ENCODE data around the gene TRIB2. TPM values are rescaled to one million over a fixed set of nuclear protein-coding genes. Genes with fewer than 3 reads are reported as not detected.

TRIB2 gene
- total RNA-seq, 5 donors from 2014 or later (not counting 1 experiment from before 2014, with no cell fraction given) = 111 to 131 (median 121) TPM

DNA sequence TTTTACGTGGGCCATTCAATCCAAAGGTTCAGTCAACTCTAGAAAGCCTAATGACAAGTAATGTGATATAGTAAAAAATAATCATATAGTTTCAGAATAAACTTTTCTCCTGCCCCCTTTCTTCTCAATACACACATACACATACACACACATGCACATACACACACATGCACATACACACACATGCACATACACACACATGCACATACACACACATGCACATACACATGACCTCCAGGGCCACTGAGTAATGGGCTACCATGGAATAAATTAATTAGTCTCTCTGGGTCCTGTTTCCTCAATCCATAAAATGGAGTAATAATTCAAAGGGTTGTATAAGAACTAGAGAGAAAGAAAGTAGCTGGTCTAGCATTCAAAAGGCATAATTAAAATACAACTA, 5.4 kb upstream of the TRIB2 start:
- Mint-ChIP-seq H3K36me3 (no peaks in the 10 kb centered on the region), H3K4me1 (peaks cover 69 to 77% (median 73%) of the 10 kb centered on the region in 3 donors), H3K9me3 (peaks cover 0 to 5% (median 0%) of the 10 kb centered on the region in 3 donors), H3K27me3 (no peaks in the 10 kb centered on the region), H3K27ac (peak overlapping the region; percentile 86 to 98), H3K4me3 (peak overlapping the region in 1 of 3 donors; percentile 27)
- ATAC-seq (replicated peaks in 1 of 4) (no peak), DNase-seq (no peak)
- H3K9me3 ChIP-seq = no peaks in the 10 kb centered on the region
- ChIA-PET CTCF (interaction anchor here in 1 of 2 donors (0.5 kb wide), 1 partner anchor 1581 kb away, joined by 4 read pairs; no protein-coding TSS in a partner anchor), POLR2A (no interaction called here)
- no CpG with 5 or more reads among the region's 1 CpG for WGBS (ENCODE audit: insufficient coverage)
- no peak overlapping the region for H3K4me3 ChIP-seq (ENCODE audit: control insufficient read depth in 1 of 2, extremely low read depth in 1 of 2, low read length in 1 of 2)
- peaks cover 40 to 48% of the 10 kb centered on the region in 2 experiments for H3K4me1 ChIP-seq (ENCODE audit: control insufficient read depth in 1 of 2, extremely low read depth in 1 of 2, insufficient read depth in 2 of 2, low read length in 2 of 2)
- H3K36me3 ChIP-seq (ENCODE audit: control insufficient read depth in 2 of 2, extremely low read depth in 1 of 2, insufficient read depth in 1 of 2, low read length in 1 of 2) = no peaks in the 10 kb centered on the region
- H3K27ac ChIP-seq (ENCODE audit: low read length) = no peak overlapping the region
- H3K27me3 ChIP-seq (replicated peaks in 1 of 2; ENCODE audit: control insufficient read depth in 2 of 2, extremely low read depth in 1 of 2, insufficient read depth in 2 of 2, low read length in 1 of 2) = no peaks in the 10 kb centered on the region

DNA sequence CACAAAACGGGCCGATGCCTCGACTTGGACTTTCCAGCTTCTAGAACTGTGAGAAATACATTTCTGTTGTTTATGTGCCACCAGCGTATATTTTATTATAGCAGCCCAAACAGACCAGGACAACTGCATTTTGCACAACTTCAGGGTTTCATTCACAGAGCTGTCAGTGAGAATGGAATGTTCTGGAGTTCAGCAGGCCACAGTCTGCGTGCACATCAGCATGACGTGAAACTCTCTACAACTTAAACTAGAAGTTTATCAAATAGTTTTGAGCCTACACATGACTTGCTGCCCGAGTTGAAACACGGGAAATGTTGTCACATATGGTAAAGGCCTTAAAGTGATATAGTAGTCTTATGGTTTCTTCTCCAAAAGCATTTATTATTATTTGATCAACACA, 3.9 kb upstream of the TRIB2 start:
- Histone ChIP-seq H3K27ac (ENCODE audit: low read length) (no peak overlapping the region), H3K4me1 (ENCODE audit: control insufficient read depth in 1 of 2, extremely low read depth in 1 of 2, insufficient read depth in 2 of 2, low read length in 2 of 2) (peaks cover 40 to 46% of the 10 kb centered on the region in 2 experiments), H3K27me3 (replicated peaks in 1 of 2; ENCODE audit: control insufficient read depth in 2 of 2, extremely low read depth in 1 of 2, insufficient read depth in 2 of 2, low read length in 1 of 2) (no peaks in the 10 kb centered on the region), H3K9me3 (no peaks in the 10 kb centered on the region), H3K4me3 (ENCODE audit: control insufficient read depth in 1 of 2, extremely low read depth in 1 of 2, low read length in 1 of 2) (no peak overlapping the region), H3K36me3 (ENCODE audit: control insufficient read depth in 2 of 2, extremely low read depth in 1 of 2, insufficient read depth in 1 of 2, low read length in 1 of 2) (no peaks in the 10 kb centered on the region)
- WGBS (ENCODE audit: insufficient coverage) = 95% methylated on average over 3 of the region's 8 CpGs
- Mint-ChIP-seq H3K27ac (peak overlapping the region; percentile 23 to 60), H3K9me3 (peaks cover 0 to 5% (median 0%) of the 10 kb centered on the region in 3 donors), H3K36me3 (no peaks in the 10 kb centered on the region), H3K4me3 (no peak overlapping the region), H3K4me1 (peaks cover 66 to 72% (median 70%) of the 10 kb centered on the region in 3 donors), H3K27me3 (no peaks in the 10 kb centered on the region)
- ChIA-PET CTCF (no interaction called here), POLR2A (no interaction called here)
- no peak for ATAC-seq (replicated peaks in 1 of 4)
- no peak for DNase-seq

DNA sequence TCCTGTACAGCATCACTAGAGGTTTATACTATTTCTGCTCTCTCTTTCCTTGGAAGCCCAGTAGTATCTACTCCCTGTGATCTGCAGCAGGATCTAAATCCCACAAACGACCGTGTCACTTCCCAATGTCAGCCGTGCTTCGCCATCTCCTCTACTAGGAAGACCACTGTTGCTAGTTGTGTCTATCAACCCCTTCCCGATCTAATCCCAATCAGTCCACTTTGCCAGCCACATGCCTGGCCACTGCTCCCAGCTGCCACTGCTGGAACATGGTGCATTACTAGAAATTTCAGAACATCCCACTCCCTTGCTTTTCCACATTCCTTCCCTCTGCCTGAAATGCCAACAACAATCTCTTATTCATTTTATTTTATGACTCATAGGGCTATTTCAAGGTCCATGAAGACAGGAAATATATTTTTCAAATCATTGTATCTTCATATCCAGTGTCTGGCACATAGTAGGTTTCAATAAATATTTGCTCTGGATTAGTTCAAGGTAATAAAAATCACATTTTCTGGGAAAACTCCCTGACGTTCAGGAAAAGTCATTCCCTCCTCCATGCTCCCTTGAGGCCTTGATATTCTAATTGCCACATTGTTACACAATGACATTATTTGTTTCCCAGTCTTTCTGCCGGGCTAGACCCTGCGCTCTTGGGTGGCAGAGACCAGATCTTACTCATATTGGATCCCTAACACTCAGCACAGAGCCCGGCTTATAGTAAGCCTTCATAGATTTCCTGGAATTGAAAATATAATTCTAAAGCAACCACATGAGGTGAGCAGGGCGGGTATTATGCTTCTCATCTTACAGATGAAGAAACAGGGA, 2.1 kb upstream of the TRIB2 start:
- WGBS (ENCODE audit: insufficient coverage) = 93% methylated on average over 7 of the region's 10 CpGs
- Histone ChIP-seq H3K27me3 (replicated peaks in 1 of 2; ENCODE audit: control insufficient read depth in 2 of 2, extremely low read depth in 1 of 2, insufficient read depth in 2 of 2, low read length in 1 of 2) (no peaks in the 10 kb centered on the region), H3K4me1 (ENCODE audit: control insufficient read depth in 1 of 2, extremely low read depth in 1 of 2, insufficient read depth in 2 of 2, low read length in 2 of 2) (peaks cover 24 to 38% of the 10 kb centered on the region in 2 experiments), H3K36me3 (ENCODE audit: control insufficient read depth in 2 of 2, extremely low read depth in 1 of 2, insufficient read depth in 1 of 2, low read length in 1 of 2) (no peaks in the 10 kb centered on the region), H3K9me3 (no peaks in the 10 kb centered on the region), H3K27ac (ENCODE audit: low read length) (no peak overlapping the region), H3K4me3 (ENCODE audit: control insufficient read depth in 1 of 2, extremely low read depth in 1 of 2, low read length in 1 of 2) (no peak overlapping the region)
- Mint-ChIP-seq H3K9me3 (peaks cover 0 to 5% (median 0%) of the 10 kb centered on the region in 3 donors), H3K27me3 (no peaks in the 10 kb centered on the region), H3K4me3 (peak overlapping the region in 1 of 3 donors; percentile 99), H3K27ac (peak overlapping the region; percentile 97 to 98), H3K36me3 (no peaks in the 10 kb centered on the region), H3K4me1 (peaks cover 59 to 64% (median 60%) of the 10 kb centered on the region in 3 donors)
- CTCF ChIA-PET = interaction anchor here (0.5 to 3.1 kb wide), 8 partner anchors 34 to 886 kb away, joined by 3 to 27 read pairs (median 8); no protein-coding TSS in a partner anchor
- DNase-seq (no peak), ATAC-seq (replicated peaks in 1 of 4) (no peak)
- POLR2A ChIA-PET = no interaction called here

DNA sequence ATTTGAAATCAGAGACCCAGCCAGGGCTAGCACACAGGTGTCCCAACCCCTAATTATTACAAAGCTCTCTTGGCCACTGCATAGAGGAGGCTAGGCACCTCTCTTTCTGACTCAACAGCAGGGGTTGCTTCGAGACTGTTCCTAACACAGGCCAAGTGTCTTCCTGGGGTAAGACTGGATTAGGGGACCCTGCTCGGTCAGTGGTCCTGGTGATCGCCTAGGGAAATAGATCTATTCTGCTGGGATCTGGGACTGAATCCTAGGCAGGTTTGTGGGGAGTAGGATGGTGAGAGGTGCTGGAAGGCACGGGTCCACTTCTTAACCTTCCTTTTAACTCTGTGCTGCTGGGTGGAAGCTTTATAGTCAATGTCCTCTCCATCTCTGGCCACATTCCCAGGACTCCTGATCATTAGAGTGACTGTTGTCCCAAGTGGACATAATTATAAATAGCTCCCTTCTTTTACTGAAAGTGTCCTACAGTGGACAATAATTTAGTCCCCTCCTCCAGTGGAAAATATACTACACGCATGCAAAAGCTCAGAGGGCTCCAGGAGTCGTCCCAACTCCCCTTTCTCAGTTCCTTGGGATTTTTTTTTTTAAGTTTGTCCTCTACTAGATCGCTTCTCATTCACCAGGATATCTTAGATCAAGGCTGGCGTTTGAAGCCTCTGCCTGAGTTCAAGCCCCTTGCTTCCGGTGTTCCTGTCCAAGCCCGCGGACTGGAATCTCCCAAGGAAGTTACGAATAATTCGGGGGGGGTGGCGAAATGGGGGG, 1.3 kb upstream of the TRIB2 start:
- ChIA-PET CTCF (interaction anchor here (0.5 to 3.1 kb wide), 33 partner anchors 10 to 973 kb away, joined by 3 to 27 read pairs (median 5); no protein-coding TSS in a partner anchor), POLR2A (interaction anchor here (0.6 to 1.0 kb wide), 3 partner anchors 14 to 996 kb away, joined by 3 to 6 read pairs (median 4); no protein-coding TSS in a partner anchor)
- Mint-ChIP-seq H3K36me3 (no peaks in the 10 kb centered on the region), H3K9me3 (peaks cover 0 to 5% (median 0%) of the 10 kb centered on the region in 3 donors), H3K27me3 (no peaks in the 10 kb centered on the region), H3K4me1 (peaks cover 59 to 64% (median 60%) of the 10 kb centered on the region in 3 donors), H3K4me3 (peak overlapping the region; percentile 92 to 99 (median 95)), H3K27ac (peak overlapping the region; percentile 97 to 98)
- peaks cover 21 to 29% of the 10 kb centered on the region in 2 experiments for H3K4me1 ChIP-seq (ENCODE audit: control insufficient read depth in 1 of 2, extremely low read depth in 1 of 2, insufficient read depth in 2 of 2, low read length in 2 of 2)
- DNase-seq (no peak), ATAC-seq (replicated peaks in 1 of 4) (no peak)
- H3K9me3 ChIP-seq = no peaks in the 10 kb centered on the region
- no peaks in the 10 kb centered on the region for H3K27me3 ChIP-seq (replicated peaks in 1 of 2; ENCODE audit: control insufficient read depth in 2 of 2, extremely low read depth in 1 of 2, insufficient read depth in 2 of 2, low read length in 1 of 2)
- no peaks in the 10 kb centered on the region for H3K36me3 ChIP-seq (ENCODE audit: control insufficient read depth in 2 of 2, extremely low read depth in 1 of 2, insufficient read depth in 1 of 2, low read length in 1 of 2)
- WGBS (ENCODE audit: insufficient coverage) = 10% methylated on average over 4 of the region's 14 CpGs
- H3K27ac ChIP-seq (ENCODE audit: low read length) = peak overlapping the region; percentile 73
- H3K4me3 ChIP-seq (ENCODE audit: control insufficient read depth in 1 of 2, extremely low read depth in 1 of 2, low read length in 1 of 2) = peak overlapping the region in 1 of 2 donors; percentile 77

GRCh38 chr2:12716032-12716281, 779 bp upstream of the TRIB2 start:
- no peaks in the 10 kb centered on the region for H3K36me3 ChIP-seq (ENCODE audit: control insufficient read depth in 2 of 2, extremely low read depth in 1 of 2, insufficient read depth in 1 of 2, low read length in 1 of 2)
- peak overlapping the region; percentile 77 to 94 for H3K4me3 ChIP-seq (ENCODE audit: control insufficient read depth in 1 of 2, extremely low read depth in 1 of 2, low read length in 1 of 2)
- peak overlapping the region; percentile 92 to 99 (median 95) for H3K4me3 Mint-ChIP-seq
- WGBS (ENCODE audit: insufficient coverage) = no CpG with 5 or more reads among the region's 3 CpGs
- H3K27me3 Mint-ChIP-seq = no peaks in the 10 kb centered on the region
- H3K27ac ChIP-seq (ENCODE audit: low read length) = peak overlapping the region; percentile 73
- peak overlapping the region; percentile 97 to 98 for H3K27ac Mint-ChIP-seq
- ChIA-PET POLR2A (interaction anchor here (0.6 to 1.0 kb wide), 6 partner anchors 8 to 997 kb away, joined by 3 to 7 read pairs (median 5); no protein-coding TSS in a partner anchor), CTCF (interaction anchor here (0.6 to 3.1 kb wide), 38 partner anchors 8 to 1587 kb away, joined by 3 to 27 read pairs (median 4); no protein-coding TSS in a partner anchor)
- peaks cover 21 to 26% of the 10 kb centered on the region in 2 experiments for H3K4me1 ChIP-seq (ENCODE audit: control insufficient read depth in 1 of 2, extremely low read depth in 1 of 2, insufficient read depth in 2 of 2, low read length in 2 of 2)
- peak; percentile 29 to 43 (median 35) for ATAC-seq (replicated peaks in 1 of 4)
- H3K9me3 ChIP-seq = no peaks in the 10 kb centered on the region
- H3K4me1 Mint-ChIP-seq = peaks cover 59 to 64% (median 60%) of the 10 kb centered on the region in 3 donors
- peak; percentile 61 to 89 (median 77) for DNase-seq
- H3K27me3 ChIP-seq (replicated peaks in 1 of 2; ENCODE audit: control insufficient read depth in 2 of 2, extremely low read depth in 1 of 2, insufficient read depth in 2 of 2, low read length in 1 of 2) = no peaks in the 10 kb centered on the region
- H3K36me3 Mint-ChIP-seq = no peaks in the 10 kb centered on the region
- H3K9me3 Mint-ChIP-seq = peaks cover 0 to 5% (median 0%) of the 10 kb centered on the region in 3 donors

Data from T-cell (primary cell).